SK-N-SH (cell line): ENCODE results near the gene IFT20.

Experiments used
- CTCF ChIP-seq: fragments of 200-600 bp; sonication (generic); IDR thresholded peaks from 2 replicates; pipeline ENCODE4 v1.6.1; 2017; ENCODE audit warnings: antibody characterized with exemption, mild to moderate bottlenecking, moderate library complexity
- EP300 ChIP-seq, 2 experiments: IDR thresholded peaks; 2 replicates each; pipeline versions ENCODE4 v1.4.0 to v1.6.1; 2012; ENCODE audit warnings: borderline replicate concordance in 1 of 2, low read depth in 1 of 2, low read length in 1 of 2
- GATA2 ChIP-seq: sonication (generic); formaldehyde crosslinking; IDR thresholded peaks from 2 replicates; pipeline ENCODE4 v1.5.0; 2020; ENCODE audit warnings: mild to moderate bottlenecking, missing genetic modification reagents
- NRF1 ChIP-seq: IDR thresholded peaks from 2 replicates; pipeline ENCODE4 v1.6.1; 2012; ENCODE audit warnings: low read depth, mild to moderate bottlenecking, low read length
- SIN3A ChIP-seq: IDR thresholded peaks from 2 replicates; pipeline ENCODE4 v1.6.1; 2012; ENCODE audit warnings: low read depth, mild to moderate bottlenecking, low read length, moderate library complexity, borderline replicate concordance
- TAF1 ChIP-seq: IDR thresholded peaks from 2 replicates; pipeline ENCODE4 v1.6.1; 2012; ENCODE audit warnings: low read depth, mild to moderate bottlenecking, low read length, moderate library complexity, borderline replicate concordance
- TCF12 ChIP-seq: IDR thresholded peaks from 2 replicates; pipeline ENCODE4 v1.4.0; 2012
- YY1 ChIP-seq: IDR thresholded peaks from 2 replicates; pipeline ENCODE4 v1.4.0; 2012; ENCODE audit warnings: low read depth, mild to moderate bottlenecking

- TF ChIP-seq EP300 (IDR thresholded peaks at IDR 0.05; ENCODE audit: borderline replicate concordance in 1 of 2, low read depth in 1 of 2, low read length in 1 of 2) (no peak), GATA2 (no peak), CTCF (no peak), TAF1 (no peak), SIN3A (no peak), YY1 (no peak), TCF12 (no peak), NRF1 (no peak)
These were observed 2.1 kb downstream of the IFT20 start for GRCh38 chr17:28333083-28333746.
